HL-60 (cell line): ENCODE data around the gene HARBI1.

ENCODE experiments used
- CTCF ChIP-seq: IDR thresholded peaks from one replicate; pipeline ENCODE4 v1.5.1; 2011; ENCODE audit warnings: low read length, control low read depth, inconsistent platforms; ENCODE audit not compliant: insufficient read depth
- GABPA ChIP-seq: IDR thresholded peaks from 2 replicates; pipeline ENCODE4 v1.6.1; 2012; ENCODE audit warnings: low read depth
- POLR2AphosphoS5 ChIP-seq: IDR thresholded peaks from 2 replicates; pipeline ENCODE4 v1.6.1; 2012; ENCODE audit warnings: low read depth
- REST ChIP-seq: IDR thresholded peaks from 2 replicates; pipeline ENCODE4 v1.6.1; 2012; ENCODE audit warnings: low read depth; ENCODE audit not compliant: insufficient replicate concordance
- SPI1 ChIP-seq: IDR thresholded peaks from 2 replicates; pipeline ENCODE4 v1.6.1; 2012; ENCODE audit warnings: low read depth, mild to moderate bottlenecking, borderline replicate concordance

GRCh38 chr11:46597609-46598219, 19.3 kb downstream of the HARBI1 start:
- TF ChIP-seq CTCF (no peak), REST (no peak), POLR2AphosphoS5 (no peak), GABPA (no peak), SPI1 (no peak)
